Activated CD4-positive, CD25-positive, alpha-beta regulatory T cell (primary cell): ENCODE data around the gene ADI1.
A peak's percentile ranks its signal among the peaks of the same experiment; 100 is the strongest.
"Not testable (repeated sequence)": the region's sequence is repeated elsewhere in the genome, so short reads cannot be mapped to it uniquely, and the experiment has no call there.

Source experiments
- DNase-seq, 4 experiments: peaks; one replicate each; lab custom pipeline; 2025; lab: John Stamatoyannopoulos, UW

ADI1 gene

GRCh38 chr2:3529316-3530025 is 10.1 kb upstream of the ADI1 start:
- DNase-seq, result no peak

GRCh38 chr2:3527886-3528785 is 8.8 kb upstream of the ADI1 start:
- DNase-seq, result no peak

DNA sequence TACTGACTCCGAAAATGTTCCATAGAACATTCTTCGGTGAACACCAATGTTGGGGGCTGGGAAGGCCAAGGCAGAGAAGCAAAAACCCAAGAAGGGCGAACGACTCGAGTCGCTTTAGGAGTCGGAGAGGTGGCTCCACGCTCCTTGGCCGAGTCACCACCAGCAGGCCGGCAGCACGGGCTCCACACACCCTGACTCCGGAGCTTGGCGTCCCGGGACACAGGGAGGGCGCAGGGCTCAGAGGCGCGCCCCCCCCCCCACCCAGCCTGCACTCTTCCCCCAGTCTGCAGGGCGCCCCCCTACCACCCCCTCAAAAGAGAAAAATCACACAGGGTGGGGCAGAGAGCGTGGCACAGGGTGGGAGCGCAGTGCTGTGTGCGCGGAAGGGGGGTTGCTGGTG is 7.5 kb upstream of the ADI1 start:
- DNase-seq, result no peak

DNA sequence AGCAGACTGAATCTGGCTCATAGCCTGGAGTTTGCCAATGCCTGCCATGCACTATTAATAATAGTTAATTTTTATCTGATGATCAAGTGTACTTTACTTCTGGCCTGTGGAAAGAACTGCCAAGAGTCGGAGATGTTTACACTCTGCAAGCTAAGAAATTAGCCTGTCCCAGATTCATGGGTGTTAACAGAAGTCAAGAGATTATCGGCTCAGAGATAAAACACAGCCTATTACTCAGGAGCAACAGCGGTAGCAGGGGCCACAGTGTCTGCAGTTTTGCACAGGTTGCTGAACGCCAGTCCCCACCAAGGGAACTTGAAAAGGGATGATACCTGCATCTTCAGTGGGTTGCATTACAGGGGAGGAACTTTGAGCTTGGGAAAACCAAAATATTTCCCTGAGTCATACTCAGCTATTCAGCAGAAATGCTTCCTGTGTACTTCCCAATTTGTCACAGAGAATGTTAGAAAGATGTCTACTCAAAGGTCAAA is 4.3 kb upstream of the ADI1 start:
- no peak for DNase-seq

- no peak for DNase-seq
Observed at GRCh38 chr2:3522961-3523421, 3.7 kb upstream of the ADI1 start.

DNA sequence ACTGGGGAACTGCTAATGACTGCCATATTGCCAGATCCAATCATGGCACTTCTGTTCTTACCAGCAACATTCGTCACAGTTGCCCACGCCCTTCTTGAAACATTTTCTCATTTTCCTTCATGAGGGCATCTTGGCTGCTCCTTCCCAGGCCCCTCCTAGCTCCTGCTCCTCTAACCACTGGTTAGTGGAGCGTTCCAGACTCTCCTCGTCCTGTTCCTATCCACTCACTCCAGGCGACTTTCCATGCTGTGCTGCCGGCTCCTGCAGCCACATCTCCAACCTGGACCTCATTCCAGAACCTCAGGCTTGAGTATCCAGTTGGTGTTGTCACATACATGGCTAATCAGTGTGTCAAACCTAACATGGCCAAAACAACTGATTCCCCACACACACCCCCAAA is 1.3 kb upstream of the ADI1 start:
- no peak for DNase-seq

DNA sequence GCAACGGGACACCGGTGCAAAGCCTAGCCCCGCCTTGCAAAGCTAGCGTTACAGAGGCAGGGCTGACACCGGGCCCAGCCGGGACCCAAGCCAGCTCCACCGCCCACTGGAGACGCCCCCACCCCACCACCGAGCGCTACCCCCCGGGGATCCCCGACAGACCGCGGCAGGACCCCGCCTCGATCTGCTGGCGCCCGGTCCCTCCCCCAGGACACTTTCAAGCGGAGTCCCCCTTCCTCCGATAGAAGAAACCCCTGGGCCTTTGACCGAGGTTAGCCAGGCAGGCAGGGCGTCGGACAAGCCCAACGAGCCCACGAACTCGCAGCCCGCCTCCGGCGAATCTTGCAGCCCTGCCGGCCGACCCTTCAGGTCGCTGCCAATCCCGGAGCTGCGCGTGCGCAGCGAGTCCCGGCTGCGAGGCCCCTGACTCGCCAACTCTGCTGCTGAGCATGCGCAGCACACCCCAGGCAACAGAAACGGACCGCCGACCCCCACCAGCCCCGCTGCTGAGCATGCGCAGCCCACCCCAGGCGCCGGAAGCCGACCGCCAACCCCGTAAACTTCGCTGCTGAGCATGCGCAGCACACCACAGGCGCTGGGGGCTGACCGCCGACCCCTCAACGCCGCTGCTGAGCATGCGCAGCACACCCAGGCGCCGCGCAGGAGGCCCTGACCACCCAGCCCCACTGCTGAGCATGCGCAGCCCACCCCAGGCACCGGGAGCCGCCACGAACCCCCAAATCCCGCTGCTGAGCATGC is 656 bp downstream of the ADI1 start:
- peak; percentile 97 to 99 (median 98) for DNase-seq

DNA sequence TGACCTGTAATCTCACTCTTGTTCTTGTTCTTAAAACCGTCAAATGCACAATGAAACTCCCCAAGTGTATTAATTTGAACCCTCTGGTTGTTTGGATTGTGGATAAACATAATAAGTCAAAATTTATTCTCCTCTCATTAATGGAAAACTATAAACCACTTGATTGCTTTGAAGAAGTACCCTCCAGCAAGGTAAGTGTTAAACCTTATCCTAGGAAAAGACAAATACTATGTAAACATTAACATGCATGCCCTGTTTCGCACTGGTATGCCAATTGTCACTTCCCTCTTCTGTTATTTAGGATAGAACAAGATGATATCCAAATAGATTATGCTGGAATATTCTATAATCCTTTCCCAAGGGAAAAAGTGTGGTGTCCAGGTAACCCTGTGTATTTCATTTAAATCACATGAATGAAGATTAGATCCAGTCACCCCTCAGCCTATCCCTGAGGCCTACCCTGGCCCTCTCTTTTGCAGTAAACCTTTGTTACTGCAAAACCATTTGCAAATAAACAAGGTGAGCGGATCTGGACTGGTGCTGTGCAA is 1.3 kb downstream of the ADI1 start:
- no peak for DNase-seq

- no peak for DNase-seq
Observed at GRCh38 chr2:3516831-3517230, 2.5 kb downstream of the ADI1 start.

GRCh38 chr2:3515438-3515837 is 3.9 kb downstream of the ADI1 start:
- not testable (repeated sequence) for DNase-seq

DNA sequence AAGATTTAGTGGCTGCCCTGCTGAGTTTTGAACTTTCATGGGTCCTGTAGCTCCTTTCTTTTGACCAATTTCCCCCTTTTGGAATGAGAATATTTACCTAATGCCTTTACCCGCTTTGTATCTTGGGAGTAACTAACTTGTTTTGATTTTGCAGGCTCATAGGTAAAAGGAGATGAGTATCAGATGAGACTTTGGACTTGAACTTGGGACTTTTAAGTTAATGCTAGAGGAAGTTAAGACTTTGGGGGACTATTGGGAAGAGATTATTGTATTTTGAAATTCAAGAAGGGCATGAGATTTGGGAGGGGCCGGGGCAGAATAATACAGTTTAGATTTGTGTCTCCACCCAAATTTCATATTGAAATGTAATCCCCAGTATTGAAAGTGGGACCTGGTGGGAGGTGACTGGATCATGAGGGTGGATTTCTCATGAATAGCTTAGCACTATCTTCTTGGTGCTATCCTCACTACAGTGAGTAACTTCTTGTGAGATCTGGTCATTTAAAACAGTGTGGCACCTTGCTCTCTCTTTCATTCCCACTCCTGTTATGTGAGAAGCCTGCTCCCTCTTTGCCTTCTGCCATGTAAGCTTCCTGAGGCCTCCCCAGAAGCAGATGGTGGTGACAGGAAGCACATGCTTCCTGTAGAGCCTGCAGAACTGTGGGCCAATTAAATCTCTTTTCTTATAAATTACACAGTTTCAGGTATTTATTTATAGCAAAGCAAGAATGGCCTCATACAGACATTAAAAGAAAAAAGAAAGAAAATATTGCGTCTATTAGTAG is 6.1 kb downstream of the ADI1 start:
- no peak for DNase-seq

DNA sequence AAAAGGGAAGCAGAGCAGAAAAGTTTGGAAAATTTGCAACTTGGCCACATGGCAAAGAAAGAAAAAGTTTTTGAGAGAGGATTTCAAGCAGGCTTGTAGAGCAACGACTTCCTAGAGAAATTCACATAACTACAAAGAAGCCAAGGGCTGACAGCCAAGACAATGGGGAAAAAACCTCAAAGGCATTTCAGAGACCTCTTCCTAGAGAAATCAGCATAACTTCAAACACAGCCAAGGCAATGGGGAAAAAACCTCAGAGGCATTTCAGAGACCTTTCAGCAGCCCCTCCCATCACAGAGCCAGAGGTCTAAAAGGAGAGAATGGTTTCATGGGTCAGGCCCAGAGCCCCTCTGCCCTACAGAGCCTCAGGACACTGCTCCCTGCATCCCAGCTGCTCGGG is 7.2 kb downstream of the ADI1 start:
- DNase-seq, result no peak

DNA sequence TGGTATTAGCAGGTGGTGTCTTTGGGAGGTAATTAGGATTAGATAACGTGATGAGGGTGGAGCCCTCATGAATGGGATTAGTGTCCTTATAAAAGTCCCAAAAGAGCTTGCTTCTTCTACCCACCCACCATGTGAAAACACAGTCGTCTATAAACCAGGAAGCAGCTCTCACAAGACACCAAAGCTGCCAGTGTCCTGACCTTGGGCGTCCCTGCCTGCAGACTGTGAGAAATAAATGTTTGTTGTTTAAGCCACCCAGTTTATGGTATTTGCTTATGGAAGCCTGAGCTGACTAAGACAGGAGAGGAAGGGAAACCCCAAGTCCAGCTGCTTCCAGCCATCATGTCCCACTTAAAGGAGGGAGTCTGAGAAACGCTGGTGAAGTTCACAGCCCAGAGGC is 13.6 kb downstream of the ADI1 start:
- DNase-seq, result no peak

DNA sequence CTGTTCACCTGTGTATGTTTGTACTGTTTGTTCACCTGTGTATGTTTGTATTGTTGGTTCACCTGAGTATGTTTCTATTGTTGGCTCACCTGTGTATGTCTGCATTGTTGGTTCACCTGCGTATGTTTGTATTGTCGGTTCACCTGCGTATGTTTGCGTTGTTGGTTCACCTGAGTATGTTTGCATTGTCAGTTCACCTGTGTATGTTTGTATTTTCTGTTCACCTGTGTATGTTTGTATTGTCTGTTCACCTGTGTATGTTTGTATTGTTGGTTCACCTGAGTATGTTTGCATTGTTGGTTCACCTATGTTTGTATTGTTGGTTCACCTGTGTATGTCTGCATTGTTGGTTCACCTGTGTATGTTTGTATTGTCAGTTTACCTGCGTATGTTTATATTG is 14.6 kb downstream of the ADI1 start:
- no peak for DNase-seq

DNA sequence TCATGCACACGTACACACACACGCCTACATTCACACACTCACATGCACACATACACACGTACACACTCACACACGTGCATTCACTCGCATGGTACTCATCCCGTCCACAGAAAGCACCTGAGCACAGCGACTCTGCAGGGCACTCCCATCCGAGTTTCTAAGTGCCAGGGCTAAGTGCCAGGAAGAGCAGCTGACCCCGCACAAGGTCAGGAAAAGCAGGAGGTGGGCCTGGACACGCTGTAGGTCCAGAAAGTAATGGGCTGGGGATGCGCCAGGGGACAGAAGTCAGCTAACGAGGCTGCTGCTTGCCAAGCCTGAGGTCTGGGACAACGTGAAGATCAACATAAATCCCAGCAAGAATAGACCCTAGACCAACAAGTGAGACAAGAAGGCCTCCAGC is 15.8 kb downstream of the ADI1 start:
- no peak for DNase-seq

GRCh38 chr2:3503046-3503445 is 16.3 kb downstream of the ADI1 start:
- no peak for DNase-seq

DNA sequence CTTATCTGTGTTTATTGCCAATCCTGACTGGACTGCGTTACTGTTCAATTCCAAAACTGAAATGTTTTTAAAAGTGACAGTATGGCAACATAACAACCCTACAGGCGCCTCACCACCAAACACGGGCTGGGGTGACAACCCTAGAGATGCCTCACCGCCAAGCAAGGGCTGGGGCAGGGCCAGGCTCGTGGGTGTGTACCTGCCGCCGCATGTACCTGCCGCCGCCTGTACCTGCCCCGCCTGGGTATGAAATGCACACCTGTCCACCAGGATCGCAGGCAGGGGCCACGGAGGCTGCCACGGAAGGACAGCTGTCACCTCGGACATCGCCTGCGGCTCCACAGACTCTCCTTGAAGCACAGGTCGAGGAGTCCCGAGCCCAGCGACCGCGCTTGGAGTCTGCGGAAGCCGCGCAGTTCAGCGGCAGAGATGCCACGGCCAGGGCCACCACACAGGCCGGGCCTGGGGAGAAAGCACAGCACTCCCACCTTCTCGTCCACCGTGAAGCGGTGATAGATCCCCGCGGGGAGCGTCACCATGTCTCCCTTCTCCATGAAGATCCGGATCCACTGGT is 18.9 kb downstream of the ADI1 start:
- no peak for DNase-seq

GRCh38 chr2:3498783-3499394 is 20.4 kb downstream of the ADI1 start:
- no peak for DNase-seq

- DNase-seq, result not testable (repeated sequence)
Observed at GRCh38 chr2:3496708-3497080, 22.6 kb downstream of the ADI1 start.

DNA sequence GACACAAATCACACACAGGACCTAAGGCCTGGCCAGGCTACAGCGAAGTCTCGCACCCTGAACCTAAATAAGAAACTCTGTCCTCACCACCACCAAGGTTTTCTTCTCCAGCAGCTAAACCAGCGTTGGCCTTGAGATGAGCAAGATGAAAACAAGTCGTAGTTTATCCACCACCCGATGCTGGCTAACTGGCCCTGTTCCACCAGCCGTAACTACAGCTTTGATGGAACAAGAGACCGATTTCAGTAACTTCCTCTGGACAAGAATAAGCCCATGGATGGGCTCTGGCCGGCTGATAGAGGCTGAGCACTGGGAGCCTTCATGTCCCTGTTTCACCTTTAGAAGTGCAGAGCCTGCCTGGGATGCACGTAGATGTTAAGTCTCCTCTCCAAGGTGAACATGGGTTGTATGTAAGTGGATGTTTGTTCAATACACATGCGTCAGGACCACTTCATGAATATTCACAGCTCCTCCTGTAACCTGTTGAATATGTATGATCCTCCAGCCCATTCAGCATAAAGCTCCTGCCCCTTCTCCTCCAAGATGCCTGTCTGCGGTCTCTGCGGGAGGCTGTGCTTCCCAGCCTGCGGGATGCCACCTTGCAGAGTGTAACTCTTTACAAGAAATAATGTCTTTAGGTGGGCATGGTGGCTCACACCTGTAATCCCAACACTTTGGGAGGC is 24.2 kb downstream of the ADI1 start:
- no peak for DNase-seq
